WTC11 (cell line): Measurements from ENCODE around the gene MRNIP. TPM values are rescaled to one million over a fixed set of nuclear protein-coding genes. Genes with fewer than 3 reads are reported as not detected.

ENCODE experiments used
- ATAC-seq: fragments of 200-7000 bp; cut with Tn5 transposase; 2 replicates; pipeline ENCODE4 v1.10.0; 2021; ENCODE audit warnings: mild to moderate bottlenecking, moderate library complexity
- CTCF ChIA-PET: fragments of 300-600 bp; sonication (Branson Sonifier 250); formaldehyde crosslinking; loops from one replicate; lab custom pipeline; 2021; ENCODE audit warnings: antibody characterized with exemption; lab: Charles Lee
- POLR2A ChIA-PET: fragments of 350-600 bp; sonication (Branson Sonifier 250); formaldehyde crosslinking; loops from one replicate; lab custom pipeline; 2021; ENCODE audit warnings: antibody characterized with exemption; lab: Charles Lee
- DNase-seq: peaks from one replicate; pipeline ENCODE4 v3.0.0; 2021; ENCODE audit warnings: low spot score
- H3K27ac Mint-ChIP-seq: 2 replicates; pipeline ENCODE4 v1.8.0; 2021; ENCODE audit warnings: mixed read lengths
- H3K27me3 Mint-ChIP-seq: 2 replicates; pipeline ENCODE4 v1.8.0; 2021; ENCODE audit warnings: low read depth, mild to moderate bottlenecking, moderate library complexity, mixed read lengths
- H3K36me3 Mint-ChIP-seq: 2 replicates; pipeline ENCODE4 v1.8.0; 2021; ENCODE audit warnings: mixed read lengths
- H3K4me1 Mint-ChIP-seq: 2 replicates; pipeline ENCODE4 v1.8.0; 2022; ENCODE audit warnings: mixed read lengths
- H3K4me3 Mint-ChIP-seq: 2 replicates; pipeline ENCODE4 v1.8.0; 2021; ENCODE audit warnings: mild to moderate bottlenecking, moderate library complexity, mixed read lengths
- H3K9me3 Mint-ChIP-seq: 2 replicates; pipeline ENCODE4 v1.8.0; 2021; ENCODE audit warnings: mixed read lengths
- AR ChIP-seq: fragments of 250-450 bp; sonication (Bioruptor Pico); IDR thresholded peaks from 2 replicates; pipeline ENCODE4 v1.9.0; 2021; ENCODE audit warnings: mild to moderate bottlenecking
- ATF1 ChIP-seq: sonication (generic); formaldehyde crosslinking; IDR thresholded peaks from 2 replicates; pipeline ENCODE4 v1.8.1; 2023; ENCODE audit warnings: mild to moderate bottlenecking, moderate library complexity, missing genetic modification reagents
- ATF2 ChIP-seq: sonication (generic); formaldehyde crosslinking; IDR thresholded peaks from 2 replicates; pipeline ENCODE4 v1.8.1; 2022; ENCODE audit warnings: low read depth, missing genetic modification reagents, borderline replicate concordance
- CREB1 ChIP-seq: sonication (generic); formaldehyde crosslinking; IDR thresholded peaks from 2 replicates; pipeline ENCODE4 v1.8.0; 2023; ENCODE audit warnings: mild to moderate bottlenecking, missing genetic modification reagents
- CREM ChIP-seq: sonication (generic); formaldehyde crosslinking; IDR thresholded peaks from 2 replicates; pipeline ENCODE4 v1.8.1; 2022; ENCODE audit warnings: mild to moderate bottlenecking, missing genetic modification reagents, moderate library complexity
- E2F4 ChIP-seq: sonication (generic); formaldehyde crosslinking; IDR thresholded peaks from 2 replicates; pipeline ENCODE4 v1.8.1; 2022; ENCODE audit warnings: low read depth, mild to moderate bottlenecking, moderate library complexity, missing genetic modification reagents, borderline replicate concordance
- ETV6 ChIP-seq: sonication (generic); formaldehyde crosslinking; IDR thresholded peaks from 2 replicates; pipeline ENCODE4 v1.8.1; 2022; ENCODE audit warnings: mild to moderate bottlenecking, missing genetic modification reagents
- FOXJ3 ChIP-seq: sonication (generic); formaldehyde crosslinking; IDR thresholded peaks from 2 replicates; pipeline ENCODE4 v1.9.0; 2021; ENCODE audit warnings: missing genetic modification reagents, mild to moderate bottlenecking, borderline replicate concordance
- FOXP4 ChIP-seq: sonication (generic); formaldehyde crosslinking; IDR thresholded peaks from 2 replicates; pipeline ENCODE4 v1.8.0; 2022; ENCODE audit warnings: mild to moderate bottlenecking, missing genetic modification reagents
- GABPB1 ChIP-seq: sonication (generic); formaldehyde crosslinking; IDR thresholded peaks from 2 replicates; pipeline ENCODE4 v1.8.1; 2023; ENCODE audit warnings: mild to moderate bottlenecking, missing genetic modification reagents
- GTF2I ChIP-seq: fragments of 250-450 bp; sonication (Bioruptor Pico); conservative IDR thresholded peaks from 2 replicates; pipeline ENCODE4 v1.4.0; 2021; ENCODE audit warnings: mild to moderate bottlenecking
- IRF1 ChIP-seq: sonication (generic); formaldehyde crosslinking; IDR thresholded peaks from 2 replicates; pipeline ENCODE4 v1.8.0; 2023; ENCODE audit warnings: missing genetic modification reagents
- JAZF1 ChIP-seq: fragments of 250-450 bp; sonication (Bioruptor Pico); IDR thresholded peaks from 2 replicates; pipeline ENCODE4 v1.9.0; 2021; ENCODE audit warnings: moderate library complexity, mild to moderate bottlenecking, inconsistent platforms
- NFE2L1 ChIP-seq: sonication (generic); formaldehyde crosslinking; IDR thresholded peaks from 2 replicates; pipeline ENCODE4 v1.8.1; 2023; ENCODE audit warnings: missing genetic modification reagents
- NR2C2 ChIP-seq: sonication (generic); formaldehyde crosslinking; IDR thresholded peaks from 2 replicates; pipeline ENCODE4 v1.8.0; 2022; ENCODE audit warnings: mild to moderate bottlenecking, missing genetic modification reagents
- SMAD3 ChIP-seq: sonication (generic); formaldehyde crosslinking; IDR thresholded peaks from 2 replicates; pipeline ENCODE4 v1.8.0; 2022; ENCODE audit warnings: missing genetic modification reagents, mild to moderate bottlenecking, borderline replicate concordance
- SMAD4 ChIP-seq: sonication (generic); formaldehyde crosslinking; IDR thresholded peaks from 2 replicates; pipeline ENCODE4 v1.8.0; 2022; ENCODE audit warnings: mild to moderate bottlenecking, missing genetic modification reagents
- TCF7 ChIP-seq: sonication (generic); formaldehyde crosslinking; IDR thresholded peaks from 2 replicates; pipeline ENCODE4 v1.8.0; 2022; ENCODE audit warnings: mild to moderate bottlenecking, low read depth, missing genetic modification reagents, moderate library complexity
- TEAD1 ChIP-seq: sonication (generic); formaldehyde crosslinking; IDR thresholded peaks from 2 replicates; pipeline ENCODE4 v1.8.0; 2022; ENCODE audit warnings: mild to moderate bottlenecking, missing genetic modification reagents
- ZBTB21 ChIP-seq: sonication (generic); formaldehyde crosslinking; IDR thresholded peaks from 2 replicates; pipeline ENCODE4 v1.8.1; 2023; ENCODE audit warnings: mild to moderate bottlenecking, missing genetic modification reagents, borderline replicate concordance
- ZNF263 ChIP-seq: sonication (generic); formaldehyde crosslinking; IDR thresholded peaks from 2 replicates; pipeline ENCODE4 v1.8.1; 2022; ENCODE audit warnings: low read depth, mild to moderate bottlenecking, moderate library complexity, missing genetic modification reagents
- ZNF425 ChIP-seq: fragments of 250-450 bp; sonication (Bioruptor Pico); conservative IDR thresholded peaks from 2 replicates; pipeline ENCODE4 v1.9.0; 2021; ENCODE audit warnings: mild to moderate bottlenecking
- total RNA-seq: library from RNA; stranded (reverse); gene quantifications from 3 replicates; pipeline ENCODE4 v1.2.3, GENCODE V29; 2021

Gene MRNIP
- total RNA-seq, 1 experiment from 2014 or later, result 42.0 TPM

GRCh38 chr5:179821298-179822058 is 37.1 kb downstream of the MRNIP start (continued):
- TF ChIP-seq ETV6 (CRISPR knock-in tag) (0 out of 2 replicates have a peak, but pooled peaks have one; percentile 45), GABPB1 (no peak), JAZF1 (no peak), TCF7 (CRISPR knock-in tag) (no peak), NR2C2 (CRISPR knock-in tag) (no peak), AR (CRISPR knock-in tag) (no peak), GTF2I (CRISPR knock-in tag) (no peak), ZNF263 (CRISPR knock-in tag) (no peak)

- H3K9me3 Mint-ChIP-seq, result no peaks in the 10 kb centered on the region
- peak within 1 kb of the TSS; percentile 87 for H3K4me3 Mint-ChIP-seq
- H3K36me3 Mint-ChIP-seq, result peaks cover 24% of the 10 kb centered on the region
- peaks cover 20% of the 10 kb centered on the region for H3K27me3 Mint-ChIP-seq
- H3K4me1 Mint-ChIP-seq, result peaks cover 35% of the 10 kb centered on the region
- DNase-seq (peak; percentile 73), ATAC-seq (peak; percentile 43)
- ChIA-PET POLR2A (interaction anchor here (0.9 to 1.7 kb wide), 3 partner anchors 9 to 23 kb away, joined by 3 to 9 read pairs (median 4); partner anchors contain the start of gene MGAT4B), CTCF (interaction anchor here (0.6 to 2.5 kb wide), 4 partner anchors 18 to 66 kb away, joined by 3 to 20 read pairs (median 4); no protein-coding TSS in a partner anchor)
- peak within 1 kb of the TSS; percentile 63; the same call in 1 of the 2 replicates for H3K27ac Mint-ChIP-seq
- no peak for TF ChIP-seq CREB1
- TF ChIP-seq ZNF425, result no peak
- TF ChIP-seq ZNF263 (CRISPR knock-in tag), result 0 out of 2 replicates have a peak, but pooled peaks have one; percentile 8
- peak; percentile 97 for TF ChIP-seq NFE2L1
- peak; percentile 17; the same call in 1 of the 2 replicates for TF ChIP-seq ATF1 (CRISPR knock-in tag)
- TF ChIP-seq FOXP4 (CRISPR knock-in tag), result peak; percentile 52
- TF ChIP-seq IRF1 (CRISPR knock-in tag), result peak; percentile 64; the same call in 1 of the 2 replicates
- peak; percentile 36; the same call in 1 of the 2 replicates for TF ChIP-seq CREM
- peak; percentile 6; the same call in 1 of the 2 replicates for TF ChIP-seq SMAD3 (CRISPR knock-in tag)
- TF ChIP-seq SMAD4, result no peak
- TF ChIP-seq ATF2 (CRISPR knock-in tag), result no peak
- TF ChIP-seq FOXJ3, result no peak
- TF ChIP-seq E2F4 (CRISPR knock-in tag), result 0 out of 2 replicates have a peak, but pooled peaks have one; percentile 31
- TF ChIP-seq ZBTB21 (CRISPR knock-in tag), result 0 out of 2 replicates have a peak, but pooled peaks have one; percentile 62
- peak; percentile 28; the same call in 1 of the 2 replicates for TF ChIP-seq TEAD1
These were observed 37.9 kb downstream of the MRNIP start, which contains the start of gene SQSTM1 for GRCh38 chr5:179820483-179821297. TSS of gene SQSTM1 (plus strand) at chr5:179820905. CDS start at chr5:179820937, 32 bp downstream.
